ENCODE measurements around the gene TMEM185A. TPM values are rescaled to one million over a fixed set of nuclear protein-coding genes. Genes with fewer than 3 reads are reported as not detected.

Gene TMEM185A
- total and polyA plus RNA-seq, 2 of the 4 experiments (the other 2 are of a cell fraction): 9.7 to 12.2 TPM

- Histone ChIP-seq H4K20me1 (ENCODE audit: insufficient read depth, low read length) (no peaks in the 10 kb centered on the region), H3K36me3 (ENCODE audit: control insufficient read depth, insufficient read depth, low read length) (no peaks in the 10 kb centered on the region), H3K9me3 (ENCODE audit: control insufficient read depth, insufficient read depth, low read length) (no peaks in the 10 kb centered on the region), H3K4me3 (ENCODE audit: insufficient read depth, low read depth, low read length) (no peak overlapping the region), H3K23ac (ENCODE audit: low read depth, low read length) (no peak overlapping the region), H3K9me1 (ENCODE audit: insufficient read depth, low read length) (no peaks in the 10 kb centered on the region), H3K14ac (replicated peaks; ENCODE audit: low read depth, low read length) (no peak overlapping the region), H4K5ac (ENCODE audit: low read depth, low read length) (no peak overlapping the region), H4K91ac (ENCODE audit: insufficient read depth, low read depth, low read length) (no peak overlapping the region), H3K18ac (ENCODE audit: low read depth, low read length) (no peak overlapping the region), H3K27me3 (ENCODE audit: control insufficient read depth, insufficient read depth, low read length) (peaks cover 5% of the 10 kb centered on the region), H3K4me1 (ENCODE audit: control insufficient read depth, insufficient read depth, low read length) (no peaks in the 10 kb centered on the region), H2BK20ac (ENCODE audit: low read depth, low read length) (no peak overlapping the region), H2AK5ac (ENCODE audit: low read depth, low read length) (no peak overlapping the region), H3K56ac (ENCODE audit: extremely low read depth, insufficient read depth, low read length) (no peak overlapping the region), H4K8ac (ENCODE audit: low read depth in 2 of 2, low read length in 2 of 2) (no peak overlapping the region), H2AK9ac (replicated peaks; ENCODE audit: low read depth, low read length, poor library complexity) (no peak overlapping the region), H3K4me2 (ENCODE audit: low read depth, low read length) (no peak overlapping the region), H2BK15ac (ENCODE audit: low read depth, low read length) (no peak overlapping the region), H3K9ac (ENCODE audit: low read depth, low read length) (no peak overlapping the region), H3K27ac (ENCODE audit: insufficient read depth, low read length) (no peak overlapping the region), H2BK120ac (ENCODE audit: low read depth, low read length) (no peak overlapping the region), H2BK5ac (ENCODE audit: low read depth, low read length, poor library complexity, severe bottlenecking) (no peak overlapping the region), H2AFZ (replicated peaks; ENCODE audit: low read length, poor library complexity) (no peak overlapping the region), H3K4ac (ENCODE audit: low read depth, low read length) (no peak overlapping the region), H3K79me1 (ENCODE audit: low read depth in 1 of 2, low read length in 2 of 2) (no peaks in the 10 kb centered on the region)
- WGBS, 2 experiments (ENCODE audit: extremely low coverage in 2 of 2, insufficient read length in 1 of 2): 58% methylated on average over 2 of the region's 7 CpGs; no CpG with 5 or more reads in 1 of the 2 experiments
- ChIA-PET POLR2A (ENCODE audit: unreplicated experiment) (no interaction called here), CTCF (no interaction called here)
- DNase-seq (no peak), ATAC-seq (ENCODE audit: low read depth) (no peak)
- intact Hi-C loops (cut with micrococcal nuclease) (no loop called here), in situ Hi-C loops (cut with MboI; ENCODE audit: low sequenced_read_pairs) (no loop called here), dilution Hi-C loops (cut with HindIII; ENCODE audit: low sequenced_read_pairs, unreplicated experiment) (no loop called here)
- TF ChIP-seq RFX5 (IDR thresholded peaks at IDR 0.05; ENCODE audit: low read depth, low read length) (no peak), MAZ (IDR thresholded peaks at IDR 0.05; ENCODE audit: borderline replicate concordance, low read depth, low read length) (no peak), ELK1 (IDR thresholded peaks at IDR 0.05; ENCODE audit: borderline replicate concordance, low read depth, low read length) (no peak), USF2 (IDR thresholded peaks at IDR 0.05; ENCODE audit: low read depth, low read length) (no peak), FOS (IDR thresholded peaks at IDR 0.05; ENCODE audit: low read depth, low read length) (no peak), BHLHE40 (IDR thresholded peaks at IDR 0.05; ENCODE audit: low read depth, low read length) (no peak), MAFK (IDR thresholded peaks at IDR 0.05; ENCODE audit: low read depth, low read length) (no peak), SMC3 (IDR thresholded peaks at IDR 0.05; ENCODE audit: low read depth, low read length) (no peak), POLR2A (IDR thresholded peaks at IDR 0.05; ENCODE audit: low read depth, low read length) (no peak), RCOR1 (IDR thresholded peaks at IDR 0.05; ENCODE audit: insufficient replicate concordance, low read length) (no peak), RAD21 (IDR thresholded peaks at IDR 0.05; ENCODE audit: low read length) (no peak), NFE2L2 (IDR thresholded peaks at IDR 0.05; ENCODE audit: low read depth, low read length) (no peak), CEBPB (IDR thresholded peaks at IDR 0.05; ENCODE audit: low read depth, low read length) (no peak)
- no TSS peak for BruUV-seq (replicated peaks)
Observed at GRCh38 chrX:149571770-149572169, 59.8 kb downstream of the TMEM185A start.

All from IMR-90 (cell line).